SKM-1 (cell line): ENCODE results near the gene KRTAP5-1.
"Not testable (repeated sequence)": the region's sequence is repeated elsewhere in the genome, so short reads cannot be mapped to it uniquely, and the experiment has no call there.

Experiments used
- DNase-seq: peaks from one replicate; lab custom pipeline; 2025; ENCODE audit not compliant: unreplicated experiment; lab: John Stamatoyannopoulos, UW

KRTAP5-1 gene

GRCh38 chr11:1584661-1585370 lies at the start of gene KRTAP5-1:
Gene KRTAP5-1, minus strand, starts transcription at chr11:1585283. Its CDS starts 34 bp downstream, at chr11:1585249.
- DNase-seq, result not testable (repeated sequence)

- DNase-seq, result no peak
Observed at GRCh38 chr11:1633864-1634263, 48.8 kb upstream of the KRTAP5-1 start.

- no peak for DNase-seq
Observed at GRCh38 chr11:1632053-1632714, 47.1 kb upstream of the KRTAP5-1 start.

GRCh38 chr11:1631066-1631568 lies 46.0 kb upstream of the KRTAP5-1 start:
- no peak for DNase-seq

- DNase-seq, result no peak
Observed at GRCh38 chr11:1630271-1630670, 45.2 kb upstream of the KRTAP5-1 start.

- no peak for DNase-seq
Observed at GRCh38 chr11:1629326-1630185, 44.5 kb upstream of the KRTAP5-1 start, which contains the start of gene KRTAP5-5. Gene KRTAP5-5, plus strand, starts transcription at chr11:1629775. Its CDS starts 66 bp downstream, at chr11:1629841.

- DNase-seq, result no peak
Observed at GRCh38 chr11:1628506-1629325, 43.6 kb upstream of the KRTAP5-1 start.

- DNase-seq, result no peak
Observed at GRCh38 chr11:1625541-1625940, 40.5 kb upstream of the KRTAP5-1 start.

- DNase-seq, result no peak
Observed at GRCh38 chr11:1624621-1625020, 39.5 kb upstream of the KRTAP5-1 start.

- no peak for DNase-seq
Observed at GRCh38 chr11:1623716-1624115, 38.6 kb upstream of the KRTAP5-1 start.

GRCh38 chr11:1622086-1622485 lies 37.0 kb upstream of the KRTAP5-1 start, which contains the start of gene KRTAP5-4:
Gene KRTAP5-4, minus strand, starts transcription at chr11:1622138. Its CDS starts 45 bp downstream, at chr11:1622093.
- no peak for DNase-seq

- DNase-seq, result no peak
Observed at GRCh38 chr11:1619449-1619848, 34.4 kb upstream of the KRTAP5-1 start.

- DNase-seq, result no peak
Observed at GRCh38 chr11:1618231-1618630, 33.1 kb upstream of the KRTAP5-1 start.

GRCh38 chr11:1608363-1608762 lies 23.3 kb upstream of the KRTAP5-1 start, which contains the start of gene KRTAP5-3:
Gene KRTAP5-3, minus strand, starts transcription at chr11:1608463. Its CDS starts 78 bp downstream, at chr11:1608385.
- no peak for DNase-seq

- not testable (repeated sequence) for DNase-seq
Observed at GRCh38 chr11:1607901-1608300, 22.8 kb upstream of the KRTAP5-1 start.

GRCh38 chr11:1607156-1607845 lies 22.2 kb upstream of the KRTAP5-1 start:
- not testable (repeated sequence) for DNase-seq

- not testable (repeated sequence) for DNase-seq
Observed at GRCh38 chr11:1605923-1606322, 20.8 kb upstream of the KRTAP5-1 start.

- no peak for DNase-seq
Observed at GRCh38 chr11:1604711-1605110, 19.6 kb upstream of the KRTAP5-1 start.

GRCh38 chr11:1604181-1604580 lies 19.1 kb upstream of the KRTAP5-1 start:
- no peak for DNase-seq

GRCh38 chr11:1603629-1604028 lies 18.5 kb upstream of the KRTAP5-1 start:
- no peak for DNase-seq
